ENCODE results near the gene HOMER1. TPM values are rescaled to one million over a fixed set of nuclear protein-coding genes. Genes with fewer than 3 reads are reported as not detected.

HOMER1 gene
- total RNA-seq, 2 experiments from 2014 or later, result 6.3 to 13.9 TPM

GRCh38 chr5:79526928-79527327 lies 13.0 kb upstream of the HOMER1 start:
- TF ChIP-seq, protein P1, sequence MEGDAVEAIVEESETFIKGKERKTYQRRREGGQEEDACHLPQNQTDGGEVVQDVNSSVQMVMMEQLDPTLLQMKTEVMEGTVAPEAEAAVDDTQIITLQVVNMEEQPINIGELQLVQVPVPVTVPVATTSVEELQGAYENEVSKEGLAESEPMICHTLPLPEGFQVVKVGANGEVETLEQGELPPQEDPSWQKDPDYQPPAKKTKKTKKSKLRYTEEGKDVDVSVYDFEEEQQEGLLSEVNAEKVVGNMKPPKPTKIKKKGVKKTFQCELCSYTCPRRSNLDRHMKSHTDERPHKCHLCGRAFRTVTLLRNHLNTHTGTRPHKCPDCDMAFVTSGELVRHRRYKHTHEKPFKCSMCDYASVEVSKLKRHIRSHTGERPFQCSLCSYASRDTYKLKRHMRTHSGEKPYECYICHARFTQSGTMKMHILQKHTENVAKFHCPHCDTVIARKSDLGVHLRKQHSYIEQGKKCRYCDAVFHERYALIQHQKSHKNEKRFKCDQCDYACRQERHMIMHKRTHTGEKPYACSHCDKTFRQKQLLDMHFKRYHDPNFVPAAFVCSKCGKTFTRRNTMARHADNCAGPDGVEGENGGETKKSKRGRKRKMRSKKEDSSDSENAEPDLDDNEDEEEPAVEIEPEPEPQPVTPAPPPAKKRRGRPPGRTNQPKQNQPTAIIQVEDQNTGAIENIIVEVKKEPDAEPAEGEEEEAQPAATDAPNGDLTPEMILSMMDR (conservative IDR thresholded peaks at IDR 0.05; ENCODE audit: low read length), result no peak
- no peak for TF ChIP-seq EZH2phosphoT487 (IDR thresholded peaks at IDR 0.05; ENCODE audit: borderline replicate concordance, low read depth, low read length)
- ChIA-PET POLR2A (interaction anchor here (1.2 to 1.3 kb wide), 2 partner anchors 12 to 17 kb away, joined by 3 read pairs; partner anchors contain the start of gene HOMER1), CTCF (ENCODE audit: unreplicated experiment) (no interaction called here)
- no peaks in the 10 kb centered on the region for H3K36me3 ChIP-seq (ENCODE audit: insufficient read depth, low read length)
- BruUV-seq (replicated peaks), result no TSS peak
- no peaks in the 10 kb centered on the region for H3K9me2 ChIP-seq (ENCODE audit: insufficient read depth, low read length)
- H3K79me2 ChIP-seq (ENCODE audit: insufficient read depth, low read depth, low read length), result no peaks in the 10 kb centered on the region
- no peak overlapping the region for H3K4me2 ChIP-seq (ENCODE audit: low read length)
- H4K20me1 ChIP-seq (ENCODE audit: insufficient read depth, low read length), result no peaks in the 10 kb centered on the region
- H2AFZ ChIP-seq (ENCODE audit: low read length), result no peak overlapping the region
- H3K4me3 ChIP-seq (ENCODE audit: low read depth, low read length, poor library complexity, severe bottlenecking), result no peak overlapping the region
- H3K27ac ChIP-seq (ENCODE audit: low read depth, low read length, poor library complexity, severe bottlenecking), result no peak overlapping the region
- H3K9me3 ChIP-seq (ENCODE audit: low read length), result no peaks in the 10 kb centered on the region
- intact Hi-C loops (cut with micrococcal nuclease; ENCODE audit: unreplicated experiment), result no loop called here
- no peaks in the 10 kb centered on the region for H3K4me1 ChIP-seq (ENCODE audit: insufficient read depth, low read length, poor library complexity, severe bottlenecking)
- DNase-seq (ENCODE audit: low spot score), result no peak

GRCh38 chr5:79526493-79526892 lies 12.6 kb upstream of the HOMER1 start:
- POLR2A ChIA-PET, result interaction anchor here (1.2 to 1.3 kb wide), 2 partner anchors 12 to 17 kb away, joined by 3 read pairs; partner anchors contain the start of gene HOMER1
- no TSS peak for BruUV-seq (replicated peaks)
- H3K9me2 ChIP-seq (ENCODE audit: insufficient read depth, low read length), result no peaks in the 10 kb centered on the region
- TF ChIP-seq EZH2phosphoT487 (IDR thresholded peaks at IDR 0.05; ENCODE audit: borderline replicate concordance, low read depth, low read length), result no peak
- TF ChIP-seq, protein P1 (conservative IDR thresholded peaks at IDR 0.05; ENCODE audit: low read length), result no peak
- intact Hi-C loops (cut with micrococcal nuclease; ENCODE audit: unreplicated experiment), result no loop called here
- no peaks in the 10 kb centered on the region for H3K4me1 ChIP-seq (ENCODE audit: insufficient read depth, low read length, poor library complexity, severe bottlenecking)
- no peaks in the 10 kb centered on the region for H3K9me3 ChIP-seq (ENCODE audit: low read length)
- H3K36me3 ChIP-seq (ENCODE audit: insufficient read depth, low read length), result no peaks in the 10 kb centered on the region
- CTCF ChIA-PET (ENCODE audit: unreplicated experiment), result no interaction called here
- H3K4me2 ChIP-seq (ENCODE audit: low read length), result no peak overlapping the region
- no peak for DNase-seq (ENCODE audit: low spot score)
- H4K20me1 ChIP-seq (ENCODE audit: insufficient read depth, low read length), result no peaks in the 10 kb centered on the region
- H2AFZ ChIP-seq (ENCODE audit: low read length), result no peak overlapping the region
- no peak overlapping the region for H3K4me3 ChIP-seq (ENCODE audit: low read depth, low read length, poor library complexity, severe bottlenecking)
- H3K79me2 ChIP-seq (ENCODE audit: insufficient read depth, low read depth, low read length), result no peaks in the 10 kb centered on the region
- H3K27ac ChIP-seq (ENCODE audit: low read depth, low read length, poor library complexity, severe bottlenecking), result no peak overlapping the region

DNA sequence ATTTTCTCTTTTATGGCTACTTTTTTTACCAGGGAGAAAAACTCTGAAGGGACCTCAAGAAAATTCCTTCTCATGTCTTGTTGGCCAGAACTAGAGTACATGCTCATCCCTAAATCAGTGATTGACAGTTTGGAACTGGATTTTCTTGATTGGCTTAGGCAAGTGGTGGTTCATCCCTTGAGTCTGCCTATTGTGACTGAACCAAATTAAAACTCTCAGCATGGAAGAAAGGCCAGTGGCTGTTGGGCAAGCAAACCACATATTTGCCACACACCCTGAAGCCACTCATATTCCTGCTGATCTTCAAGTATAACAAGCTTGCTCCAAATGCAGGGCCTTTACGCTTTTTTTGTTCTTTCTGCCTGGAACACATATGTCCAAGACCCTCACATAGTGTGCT lies 7.2 kb upstream of the HOMER1 start:
- Histone ChIP-seq H3K4me3 (ENCODE audit: low read depth, low read length, poor library complexity, severe bottlenecking) (no peak overlapping the region), H3K4me1 (ENCODE audit: insufficient read depth, low read length, poor library complexity, severe bottlenecking) (peaks cover 3% of the 10 kb centered on the region), H3K27ac (ENCODE audit: low read depth, low read length, poor library complexity, severe bottlenecking) (no peak overlapping the region), H3K9me3 (ENCODE audit: low read length) (no peaks in the 10 kb centered on the region), H3K9me2 (ENCODE audit: insufficient read depth, low read length) (no peaks in the 10 kb centered on the region), H3K79me2 (ENCODE audit: insufficient read depth, low read depth, low read length) (no peaks in the 10 kb centered on the region), H3K4me2 (ENCODE audit: low read length) (no peak overlapping the region), H3K36me3 (ENCODE audit: insufficient read depth, low read length) (no peaks in the 10 kb centered on the region), H4K20me1 (ENCODE audit: insufficient read depth, low read length) (no peaks in the 10 kb centered on the region), H2AFZ (ENCODE audit: low read length) (no peak overlapping the region)
- TF ChIP-seq EZH2phosphoT487 (IDR thresholded peaks at IDR 0.05; ENCODE audit: borderline replicate concordance, low read depth, low read length), result no peak
- TF ChIP-seq, protein P1 (conservative IDR thresholded peaks at IDR 0.05; ENCODE audit: low read length), result no peak
- ChIA-PET CTCF (ENCODE audit: unreplicated experiment) (no interaction called here), POLR2A (interaction anchor here (0.5 kb wide), 1 partner anchor 23 kb away, joined by 3 read pairs; no protein-coding TSS in a partner anchor)
- intact Hi-C loops (cut with micrococcal nuclease; ENCODE audit: unreplicated experiment), result no loop called here
- no TSS peak for BruUV-seq (replicated peaks)
- no peak for DNase-seq (ENCODE audit: low spot score)

All from OCI-LY7 (cell line).